ENCODE data around the gene DDX31.

DDX31 gene

GRCh38 chr9:132584601-132585560 lies 84.9 kb downstream of the DDX31 start:
- Histone ChIP-seq H3K27me3 (ENCODE audit: insufficient read depth, poor library complexity, severe bottlenecking) (peaks cover 97% of the 10 kb centered on the region), H3K9me3 (ENCODE audit: severe bottlenecking) (no peaks in the 10 kb centered on the region), H3K36me3 (ENCODE audit: low read depth) (no peaks in the 10 kb centered on the region), H3K4me3 (ENCODE audit: severe bottlenecking) (no peak overlapping the region), H3K27ac (ENCODE audit: poor library complexity, severe bottlenecking) (no peak overlapping the region), H3K4me1 (ENCODE audit: insufficient read depth, poor library complexity, severe bottlenecking) (no peaks in the 10 kb centered on the region)
- TF ChIP-seq CTCF (IDR thresholded peaks at IDR 0.05; ENCODE audit: poor library complexity, severe bottlenecking): no peak
- no peak for DNase-seq (ENCODE audit: low spot score)
- peak; percentile 30; the same call in 1 of the 3 replicates for ATAC-seq (ENCODE audit: low read depth)

GRCh38 chr9:132583584-132584304 lies 86.0 kb downstream of the DDX31 start:
- Histone ChIP-seq H3K36me3 (ENCODE audit: low read depth) (no peaks in the 10 kb centered on the region), H3K27ac (ENCODE audit: poor library complexity, severe bottlenecking) (no peak overlapping the region), H3K4me3 (ENCODE audit: severe bottlenecking) (no peak overlapping the region), H3K27me3 (ENCODE audit: insufficient read depth, poor library complexity, severe bottlenecking) (peaks cover 97% of the 10 kb centered on the region), H3K4me1 (ENCODE audit: insufficient read depth, poor library complexity, severe bottlenecking) (no peaks in the 10 kb centered on the region), H3K9me3 (ENCODE audit: severe bottlenecking) (no peaks in the 10 kb centered on the region)
- DNase-seq (ENCODE audit: low spot score) (no peak), ATAC-seq (ENCODE audit: low read depth) (no peak)
- no peak for TF ChIP-seq CTCF (IDR thresholded peaks at IDR 0.05; ENCODE audit: poor library complexity, severe bottlenecking)

- no peak for DNase-seq (ENCODE audit: low spot score)
- ATAC-seq (ENCODE audit: low read depth): no peak
- Histone ChIP-seq H3K9me3 (ENCODE audit: severe bottlenecking) (no peaks in the 10 kb centered on the region), H3K27me3 (ENCODE audit: insufficient read depth, poor library complexity, severe bottlenecking) (peaks cover 97% of the 10 kb centered on the region), H3K4me1 (ENCODE audit: insufficient read depth, poor library complexity, severe bottlenecking) (no peaks in the 10 kb centered on the region), H3K27ac (ENCODE audit: poor library complexity, severe bottlenecking) (no peak overlapping the region), H3K36me3 (ENCODE audit: low read depth) (no peaks in the 10 kb centered on the region), H3K4me3 (ENCODE audit: severe bottlenecking) (no peak overlapping the region)
- TF ChIP-seq CTCF (IDR thresholded peaks at IDR 0.05; ENCODE audit: poor library complexity, severe bottlenecking): no peak
Measured at GRCh38 chr9:132582786-132583583, 86.8 kb downstream of the DDX31 start.

GRCh38 chr9:132582276-132582785 lies 87.5 kb downstream of the DDX31 start, which contains the start of gene BARHL1:
Gene BARHL1, plus strand, starts transcription at chr9:132582606. Its CDS starts 192 bp downstream, at chr9:132582798.
- no peak within 1 kb of the TSS for H3K27ac ChIP-seq (ENCODE audit: poor library complexity, severe bottlenecking)
- H3K9me3 ChIP-seq (ENCODE audit: severe bottlenecking): no peaks in the 10 kb centered on the region
- DNase-seq (ENCODE audit: low spot score) (peak; percentile 38), ATAC-seq (ENCODE audit: low read depth) (no peak)
- H3K4me3 ChIP-seq (ENCODE audit: severe bottlenecking): no peak within 1 kb of the TSS
- no peak for TF ChIP-seq CTCF (IDR thresholded peaks at IDR 0.05; ENCODE audit: poor library complexity, severe bottlenecking)
- H3K4me1 ChIP-seq (ENCODE audit: insufficient read depth, poor library complexity, severe bottlenecking): no peaks in the 10 kb centered on the region
- H3K27me3 ChIP-seq (ENCODE audit: insufficient read depth, poor library complexity, severe bottlenecking): peaks cover 97% of the 10 kb centered on the region
- no peaks in the 10 kb centered on the region for H3K36me3 ChIP-seq (ENCODE audit: low read depth)

Measured in RWPE2 (cell line).